MM.1S (cell line): ENCODE data around the gene IRF8.

ENCODE experiments used
- DNase-seq: peaks from one replicate; pipeline ENCODE4 v3.0.0-alpha.2; 2015
- H2AFZ ChIP-seq: fragments of 300-600 bp; sonication (generic); 2 replicates; pipeline ENCODE4 v1.6.0; 2016; ENCODE audit warnings: antibody characterized with exemption, low read length
- H3F3A ChIP-seq: fragments of 300-600 bp; sonication (generic); 2 replicates; pipeline ENCODE4 v1.6.1; 2016; ENCODE audit warnings: mild to moderate bottlenecking, antibody characterized with exemption, low read length, moderate library complexity, mixed read lengths; ENCODE audit not compliant: insufficient read depth
- H3K27ac ChIP-seq: fragments of 300-600 bp; sonication (generic); 2 replicates; pipeline ENCODE4 v1.5.1; 2016; ENCODE audit warnings: mild to moderate bottlenecking, low read length
- H3K27me3 ChIP-seq: fragments of 300-600 bp; sonication (generic); replicated peaks from 2 replicates; pipeline ENCODE4 v1.6.0; 2016; ENCODE audit warnings: low read length; ENCODE audit not compliant: insufficient read depth
- H3K36me3 ChIP-seq: fragments of 300-600 bp; sonication (generic); replicated peaks from 2 replicates; pipeline ENCODE4 v1.6.1; 2016; ENCODE audit warnings: mild to moderate bottlenecking, low read length, mixed read lengths; ENCODE audit not compliant: insufficient read depth
- H3K4me1 ChIP-seq: fragments of 300-600 bp; sonication (generic); 2 replicates; pipeline ENCODE4 v1.6.1; 2016; ENCODE audit warnings: low read length, mixed read lengths
- H3K4me2 ChIP-seq: fragments of 300-600 bp; sonication (generic); 2 replicates; pipeline ENCODE4 v1.6.0; 2016; ENCODE audit warnings: low read depth, low read length
- H3K4me3 ChIP-seq: fragments of 300-600 bp; sonication (generic); 2 replicates; pipeline ENCODE4 v1.5.1; 2016; ENCODE audit warnings: low read length, mixed read lengths
- H3K79me2 ChIP-seq: fragments of 300-600 bp; sonication (generic); 2 replicates; pipeline ENCODE4 v1.6.1; 2016; ENCODE audit warnings: mixed run types, low read length, mixed read lengths
- H3K9ac ChIP-seq: fragments of 300-600 bp; sonication (generic); 2 replicates; pipeline ENCODE4 v1.6.1; 2016; ENCODE audit warnings: low read length, mixed read lengths
- H3K9me2 ChIP-seq: fragments of 300-600 bp; sonication (generic); replicated peaks from 2 replicates; pipeline ENCODE4 v1.6.1; 2016; ENCODE audit warnings: mild to moderate bottlenecking, low read length, mixed read lengths; ENCODE audit not compliant: insufficient read depth
- H3K9me3 ChIP-seq: fragments of 300-600 bp; sonication (generic); replicated peaks from 2 replicates; pipeline ENCODE4 v1.6.1; 2016; ENCODE audit warnings: mild to moderate bottlenecking, low read length, mixed read lengths; ENCODE audit not compliant: insufficient read depth
- H4K20me1 ChIP-seq: fragments of 300-600 bp; sonication (generic); 2 replicates; pipeline ENCODE4 v1.6.1; 2016; ENCODE audit warnings: mild to moderate bottlenecking, low read length, moderate library complexity, mixed read lengths; ENCODE audit not compliant: insufficient read depth
- EZH2 ChIP-seq: fragments of 300-600 bp; sonication (generic); optimal IDR thresholded peaks from 2 replicates; pipeline ENCODE3; 2017; ENCODE audit warnings: low read depth, mild to moderate bottlenecking, antibody characterized with exemption, low read length, mixed read lengths
- EZH2phosphoT487 ChIP-seq: fragments of 300-600 bp; sonication (generic); IDR thresholded peaks from 2 replicates; pipeline ENCODE4 v1.6.1; 2018; ENCODE audit warnings: antibody characterized with exemption, low read length
- TF ChIP-seq, protein P1 (sequence below): fragments of 300-600 bp; sonication (generic); IDR thresholded peaks from 2 replicates; pipeline ENCODE4 v1.5.1; 2016; ENCODE audit warnings: antibody characterized with exemption, low read length, mixed read lengths

Gene IRF8

DNA sequence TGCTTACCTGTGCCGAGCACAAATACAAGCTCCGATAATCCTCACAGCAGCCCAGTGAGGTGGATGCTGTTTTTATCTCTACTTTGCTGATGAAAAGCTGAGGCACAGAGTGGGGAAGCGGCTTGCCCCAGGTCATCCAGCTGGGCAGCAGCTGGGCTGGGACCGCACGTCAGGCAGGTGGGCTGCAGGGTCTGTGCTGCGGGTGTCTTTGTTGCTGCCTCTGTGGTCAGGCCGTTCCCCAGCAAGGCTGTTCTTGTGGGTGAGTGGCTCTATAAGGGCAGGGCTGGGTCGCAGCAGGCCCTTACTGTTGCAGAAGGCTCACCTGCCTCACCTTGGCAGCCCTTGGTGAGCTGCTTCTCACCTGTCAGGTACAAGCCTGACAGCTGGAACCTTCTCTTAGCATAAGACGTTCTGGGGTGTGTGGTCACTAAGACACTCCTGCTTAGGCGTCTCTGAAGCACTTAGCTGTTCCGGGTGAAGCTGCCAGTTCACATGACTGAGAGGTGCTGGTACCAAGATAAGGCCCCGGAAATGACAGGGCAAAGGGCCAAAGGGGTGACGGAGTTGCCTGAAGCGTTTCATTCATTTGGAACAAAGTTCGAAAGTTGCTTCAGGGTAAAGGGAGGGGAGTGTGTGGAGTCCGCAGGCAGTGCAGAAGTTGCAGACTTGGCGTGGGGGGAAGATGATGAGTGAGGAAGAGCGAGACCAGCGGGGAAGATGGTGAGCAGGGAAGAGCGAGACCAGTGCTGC lies 17.4 kb downstream of the IRF8 start:
- Histone ChIP-seq H3K27ac (no peak overlapping the region), H2AFZ (no peak overlapping the region), H3K9ac (no peak overlapping the region), H3K36me3 (no peaks in the 10 kb centered on the region), H3K4me3 (no peak overlapping the region), H3K4me1 (no peaks in the 10 kb centered on the region), H4K20me1 (no peaks in the 10 kb centered on the region), H3K4me2 (no peak overlapping the region), H3K27me3 (no peaks in the 10 kb centered on the region), H3F3A (no peaks in the 10 kb centered on the region), H3K9me3 (no peaks in the 10 kb centered on the region), H3K79me2 (no peaks in the 10 kb centered on the region), H3K9me2 (no peaks in the 10 kb centered on the region)
- TF ChIP-seq, protein P1, sequence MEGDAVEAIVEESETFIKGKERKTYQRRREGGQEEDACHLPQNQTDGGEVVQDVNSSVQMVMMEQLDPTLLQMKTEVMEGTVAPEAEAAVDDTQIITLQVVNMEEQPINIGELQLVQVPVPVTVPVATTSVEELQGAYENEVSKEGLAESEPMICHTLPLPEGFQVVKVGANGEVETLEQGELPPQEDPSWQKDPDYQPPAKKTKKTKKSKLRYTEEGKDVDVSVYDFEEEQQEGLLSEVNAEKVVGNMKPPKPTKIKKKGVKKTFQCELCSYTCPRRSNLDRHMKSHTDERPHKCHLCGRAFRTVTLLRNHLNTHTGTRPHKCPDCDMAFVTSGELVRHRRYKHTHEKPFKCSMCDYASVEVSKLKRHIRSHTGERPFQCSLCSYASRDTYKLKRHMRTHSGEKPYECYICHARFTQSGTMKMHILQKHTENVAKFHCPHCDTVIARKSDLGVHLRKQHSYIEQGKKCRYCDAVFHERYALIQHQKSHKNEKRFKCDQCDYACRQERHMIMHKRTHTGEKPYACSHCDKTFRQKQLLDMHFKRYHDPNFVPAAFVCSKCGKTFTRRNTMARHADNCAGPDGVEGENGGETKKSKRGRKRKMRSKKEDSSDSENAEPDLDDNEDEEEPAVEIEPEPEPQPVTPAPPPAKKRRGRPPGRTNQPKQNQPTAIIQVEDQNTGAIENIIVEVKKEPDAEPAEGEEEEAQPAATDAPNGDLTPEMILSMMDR, result no peak
- TF ChIP-seq EZH2 (no peak), EZH2phosphoT487 (no peak)
- no peak for DNase-seq

DNA sequence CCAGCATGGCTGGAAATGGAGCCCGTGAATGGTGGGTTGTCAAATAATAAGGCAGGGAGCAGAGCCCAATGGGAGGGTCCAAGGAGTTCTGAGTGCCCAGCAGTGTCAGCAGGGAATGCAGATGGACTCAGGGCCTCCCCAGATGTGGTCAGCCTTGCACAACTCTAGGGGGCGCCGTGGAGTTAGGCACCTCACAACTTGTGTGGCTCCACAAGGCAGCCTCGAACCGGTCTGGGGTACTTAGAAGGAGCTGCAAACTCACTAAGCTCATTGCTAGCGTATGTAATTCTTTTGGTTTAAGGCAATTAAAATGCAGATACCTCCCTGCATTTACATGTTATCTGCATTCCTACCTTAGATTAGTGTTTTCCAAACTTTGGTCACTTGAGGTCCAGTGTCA lies 18.1 kb downstream of the IRF8 start:
- Histone ChIP-seq H3K9me3 (no peaks in the 10 kb centered on the region), H3K4me3 (no peak overlapping the region), H2AFZ (no peak overlapping the region), H3K4me2 (no peak overlapping the region), H3K36me3 (no peaks in the 10 kb centered on the region), H3F3A (no peaks in the 10 kb centered on the region), H3K79me2 (no peaks in the 10 kb centered on the region), H3K27me3 (no peaks in the 10 kb centered on the region), H3K9me2 (no peaks in the 10 kb centered on the region), H4K20me1 (no peaks in the 10 kb centered on the region), H3K9ac (no peak overlapping the region), H3K27ac (no peak overlapping the region), H3K4me1 (no peaks in the 10 kb centered on the region)
- TF ChIP-seq, protein P1, result no peak
- TF ChIP-seq EZH2, result no peak
- no peak for TF ChIP-seq EZH2phosphoT487
- no peak for DNase-seq

DNA sequence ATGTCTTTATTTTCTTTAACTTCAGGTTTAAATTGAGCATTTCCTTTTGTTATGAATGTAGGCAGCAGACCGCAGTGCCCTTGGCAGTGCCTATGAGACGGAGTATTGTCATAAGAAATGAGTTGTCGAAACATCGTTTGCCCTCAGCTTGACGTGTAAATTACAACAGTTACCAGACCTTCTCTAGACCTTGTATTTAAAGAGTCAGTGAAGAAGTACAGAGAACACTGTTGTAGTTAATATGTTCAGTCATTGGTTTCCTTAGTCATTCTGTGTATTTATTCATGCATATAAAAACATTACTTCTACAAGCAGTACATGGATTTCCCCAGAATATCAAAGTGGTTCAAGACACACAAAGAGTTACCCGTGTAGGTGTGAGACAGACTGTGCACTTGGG lies 19.0 kb downstream of the IRF8 start:
- Histone ChIP-seq H3K79me2 (no peaks in the 10 kb centered on the region), H2AFZ (no peak overlapping the region), H3K9me3 (no peaks in the 10 kb centered on the region), H3K4me3 (no peak overlapping the region), H4K20me1 (no peaks in the 10 kb centered on the region), H3K4me1 (no peaks in the 10 kb centered on the region), H3F3A (no peaks in the 10 kb centered on the region), H3K36me3 (no peaks in the 10 kb centered on the region), H3K27me3 (no peaks in the 10 kb centered on the region), H3K9me2 (no peaks in the 10 kb centered on the region), H3K4me2 (no peak overlapping the region), H3K9ac (no peak overlapping the region), H3K27ac (no peak overlapping the region)
- TF ChIP-seq EZH2 (no peak), EZH2phosphoT487 (no peak)
- TF ChIP-seq, protein P1, result no peak
- no peak for DNase-seq
